ENCODE data around the gene NRXN3. TPM values are rescaled to one million over a fixed set of nuclear protein-coding genes. Genes with fewer than 3 reads are reported as not detected.

The NRXN3 gene
- total RNA-seq, 1 donor from 2014 or later, result 11.4 TPM

DNA sequence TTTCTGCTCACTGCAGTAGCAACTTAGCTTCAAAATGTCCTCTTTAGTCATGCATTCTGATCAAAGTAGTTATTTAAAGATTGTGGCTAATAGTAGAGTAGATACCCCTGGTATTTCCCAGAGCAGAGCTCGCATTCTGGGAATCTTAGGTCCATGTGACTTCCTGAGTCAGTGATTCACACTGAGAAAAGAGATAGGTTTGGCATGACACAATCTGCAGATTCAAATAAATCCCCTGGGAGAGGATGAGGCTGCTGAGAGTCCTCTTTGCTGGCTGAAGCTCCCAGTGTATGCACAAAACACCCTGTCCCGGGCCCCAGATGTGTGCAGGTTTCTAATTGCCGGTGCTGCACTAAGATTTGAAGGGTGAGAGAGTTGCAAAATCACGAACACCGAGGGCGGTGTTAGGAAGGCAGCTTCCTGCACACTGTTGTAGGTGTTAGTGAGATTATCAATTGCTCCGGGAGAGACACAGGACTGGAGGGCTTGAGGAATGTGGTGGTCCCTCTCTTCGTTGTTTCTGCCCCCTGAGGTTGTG is 233.2 kb downstream of the NRXN3 start:
- TF ChIP-seq CTCF (IDR thresholded peaks at IDR 0.05; ENCODE audit: unreplicated experiment), result no peak
- Mint-ChIP-seq H3K36me3 (no peaks in the 10 kb centered on the region), H3K27ac (no peak overlapping the region), H3K4me3 (no peak overlapping the region), H3K4me1 (no peaks in the 10 kb centered on the region), H3K9me3 (no peaks in the 10 kb centered on the region), H3K27me3 (ENCODE audit: low read depth) (peaks cover 35% of the 10 kb centered on the region)
- DNase-seq (ENCODE audit: low spot score in 2 of 2, unreplicated experiment in 2 of 2), result no peak

GRCh38 chr14:78405079-78405856 is 235.1 kb downstream of the NRXN3 start:
- H3K4me3 Mint-ChIP-seq, result no peak overlapping the region
- no peaks in the 10 kb centered on the region for H3K36me3 Mint-ChIP-seq
- no peak for DNase-seq (ENCODE audit: low spot score in 2 of 2, unreplicated experiment in 2 of 2)
- no peak overlapping the region for H3K27ac Mint-ChIP-seq
- H3K9me3 Mint-ChIP-seq, result no peaks in the 10 kb centered on the region
- peaks cover 35% of the 10 kb centered on the region for H3K27me3 Mint-ChIP-seq (ENCODE audit: low read depth)
- no peaks in the 10 kb centered on the region for H3K4me1 Mint-ChIP-seq
- no peak for TF ChIP-seq CTCF (IDR thresholded peaks at IDR 0.05; ENCODE audit: unreplicated experiment)

DNA sequence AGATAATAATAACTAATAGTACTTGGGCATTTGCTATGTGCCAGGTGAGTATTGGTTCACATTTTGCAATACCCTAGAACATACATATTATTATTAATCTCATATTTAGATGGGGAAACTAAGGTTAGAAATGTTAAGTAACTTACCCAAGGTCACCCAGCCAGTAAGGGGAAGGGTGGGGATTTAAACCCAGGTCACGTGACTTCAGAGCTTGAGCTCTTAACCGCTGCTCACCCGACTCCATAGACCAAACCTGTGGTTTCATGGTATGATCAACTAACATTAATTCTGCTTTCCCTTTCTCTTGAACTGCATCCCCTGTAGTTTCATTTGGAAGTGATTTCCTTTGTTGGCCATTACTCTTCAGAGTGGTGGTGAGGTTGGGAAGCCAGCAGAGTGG is 242.3 kb downstream of the NRXN3 start:
- no peak overlapping the region for H3K27ac Mint-ChIP-seq
- peaks cover 7% of the 10 kb centered on the region for H3K27me3 Mint-ChIP-seq (ENCODE audit: low read depth)
- no peaks in the 10 kb centered on the region for H3K9me3 Mint-ChIP-seq
- no peak for TF ChIP-seq CTCF (IDR thresholded peaks at IDR 0.05; ENCODE audit: unreplicated experiment)
- H3K4me1 Mint-ChIP-seq, result no peaks in the 10 kb centered on the region
- no peaks in the 10 kb centered on the region for H3K36me3 Mint-ChIP-seq
- no peak for DNase-seq (ENCODE audit: low spot score in 2 of 2, unreplicated experiment in 2 of 2)
- no peak overlapping the region for H3K4me3 Mint-ChIP-seq

- no peak for TF ChIP-seq CTCF (IDR thresholded peaks at IDR 0.05; ENCODE audit: unreplicated experiment)
- H3K27me3 Mint-ChIP-seq (ENCODE audit: low read depth), result no peaks in the 10 kb centered on the region
These were observed 244.0 kb downstream of the NRXN3 start for GRCh38 chr14:78414172-78414571.

DNA sequence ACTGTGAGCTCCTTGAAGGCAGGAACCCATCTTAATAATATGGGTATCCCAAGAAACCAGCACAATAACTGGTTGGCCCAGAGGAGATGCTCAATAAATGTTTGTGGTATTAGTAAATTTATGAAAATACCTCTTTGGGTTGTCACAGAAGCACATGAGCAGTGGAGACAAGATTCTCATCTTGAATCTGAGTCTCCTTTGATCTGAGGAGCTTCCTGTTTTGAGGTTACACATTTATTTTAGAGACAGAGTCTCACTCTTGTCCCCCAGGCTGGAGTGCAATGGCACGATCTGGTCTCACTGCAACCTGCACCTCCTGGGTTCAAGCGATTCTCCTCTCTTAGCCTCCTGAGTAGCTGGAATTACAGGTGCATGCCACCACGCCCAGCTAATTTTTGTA is 247.4 kb downstream of the NRXN3 start:
- Mint-ChIP-seq H3K27me3 (ENCODE audit: low read depth) (peaks cover 2% of the 10 kb centered on the region), H3K36me3 (no peaks in the 10 kb centered on the region), H3K9me3 (no peaks in the 10 kb centered on the region), H3K4me1 (no peaks in the 10 kb centered on the region), H3K27ac (no peak overlapping the region), H3K4me3 (no peak overlapping the region)
- DNase-seq (ENCODE audit: low spot score in 2 of 2, unreplicated experiment in 2 of 2), result no peak
- no peak for TF ChIP-seq CTCF (IDR thresholded peaks at IDR 0.05; ENCODE audit: unreplicated experiment)

More at GRCh38 chr14:78414172-78414571, 244.0 kb downstream of the NRXN3 start:
- H3K9me3 Mint-ChIP-seq, result no peaks in the 10 kb centered on the region
- H3K27ac Mint-ChIP-seq, result no peak overlapping the region
- no peaks in the 10 kb centered on the region for H3K4me1 Mint-ChIP-seq
- H3K36me3 Mint-ChIP-seq, result no peaks in the 10 kb centered on the region
- no peak for DNase-seq (ENCODE audit: low spot score in 2 of 2, unreplicated experiment in 2 of 2)
- H3K4me3 Mint-ChIP-seq, result no peak overlapping the region

All from mesothelial cell of epicardium (in vitro differentiated cells).